Inflammatory macrophage (primary cell): ENCODE data around the gene STX3.
"Not testable (repeated sequence)": the region's sequence is repeated elsewhere in the genome, so short reads cannot be mapped to it uniquely, and the experiment has no call there.

Source experiments
- DNase-seq, 2 donors: peaks; one replicate each; pipeline ENCODE4 v3.0.0-alpha.2; 2020 to 2022

The STX3 gene

DNA sequence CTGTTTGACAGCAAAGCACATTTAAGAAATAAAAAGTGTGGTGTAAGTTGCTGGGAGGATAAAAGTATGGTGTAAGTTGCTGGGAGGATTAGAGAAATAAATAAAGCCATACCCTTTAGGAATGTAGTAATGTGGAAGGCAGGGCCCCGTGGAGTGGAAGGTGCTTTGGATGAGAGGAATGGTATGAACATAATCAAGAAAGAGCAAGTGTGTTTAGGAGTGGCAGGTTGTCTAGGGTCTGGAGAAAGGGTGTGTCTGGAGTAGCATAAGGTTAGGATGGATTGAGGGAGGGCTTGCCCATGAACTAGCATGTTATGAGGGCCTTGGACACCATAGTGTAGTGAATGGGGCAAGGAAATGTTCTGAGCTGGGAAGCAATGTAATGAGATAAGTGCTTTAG lies 37.3 kb downstream of the STX3 start:
- no peak for DNase-seq

DNA sequence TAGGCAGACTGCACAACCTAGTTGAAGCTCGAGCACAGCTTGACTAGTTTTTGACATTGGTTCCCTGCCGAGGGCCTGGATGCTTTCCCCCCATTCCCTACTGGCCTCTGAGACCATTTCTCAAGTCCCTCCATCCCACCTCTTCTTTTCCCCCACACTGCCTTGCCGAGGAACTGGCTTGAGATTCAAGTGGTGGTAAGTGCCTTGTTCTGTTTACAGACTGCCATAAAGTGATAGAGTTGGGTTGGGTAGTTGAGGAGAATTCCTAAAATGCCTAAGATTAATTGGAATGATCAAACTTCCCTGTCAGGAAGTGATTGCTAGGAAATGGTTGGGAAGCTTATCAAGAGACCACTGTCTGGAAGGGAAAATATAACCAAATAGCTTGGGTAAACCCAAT lies 39.2 kb downstream of the STX3 start:
- DNase-seq: no peak

DNA sequence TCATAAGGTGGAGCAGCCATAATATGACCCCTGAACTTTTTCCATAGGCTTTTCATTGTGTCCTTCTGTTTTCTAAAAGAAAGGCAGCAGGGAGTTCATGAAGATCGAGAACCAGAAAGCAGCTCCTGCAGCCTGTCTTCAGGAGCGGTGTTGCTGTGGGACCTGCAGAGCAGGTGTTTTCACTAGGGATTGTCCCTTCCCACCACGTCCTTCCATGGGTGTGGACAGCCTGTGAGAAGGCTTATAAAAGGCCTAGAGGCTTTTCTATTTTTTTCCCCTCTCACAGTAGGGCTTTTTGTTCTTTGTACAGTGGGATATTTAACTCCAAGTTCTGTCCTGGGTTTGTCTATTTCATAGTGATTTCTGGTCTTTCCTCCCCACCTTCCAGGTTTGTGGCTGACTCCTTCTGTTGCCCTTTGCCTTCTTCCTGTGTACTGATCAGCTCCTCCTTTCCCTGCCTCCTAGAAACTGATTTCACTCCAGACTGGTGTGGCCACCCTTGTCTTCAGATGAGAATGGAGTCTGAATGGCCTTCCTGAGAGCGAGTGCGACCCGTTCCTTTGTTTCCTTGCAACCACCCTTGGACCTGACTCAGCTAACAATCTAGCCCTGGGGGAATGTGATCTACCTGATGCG lies 45.3 kb downstream of the STX3 start:
- DNase-seq: no peak

DNA sequence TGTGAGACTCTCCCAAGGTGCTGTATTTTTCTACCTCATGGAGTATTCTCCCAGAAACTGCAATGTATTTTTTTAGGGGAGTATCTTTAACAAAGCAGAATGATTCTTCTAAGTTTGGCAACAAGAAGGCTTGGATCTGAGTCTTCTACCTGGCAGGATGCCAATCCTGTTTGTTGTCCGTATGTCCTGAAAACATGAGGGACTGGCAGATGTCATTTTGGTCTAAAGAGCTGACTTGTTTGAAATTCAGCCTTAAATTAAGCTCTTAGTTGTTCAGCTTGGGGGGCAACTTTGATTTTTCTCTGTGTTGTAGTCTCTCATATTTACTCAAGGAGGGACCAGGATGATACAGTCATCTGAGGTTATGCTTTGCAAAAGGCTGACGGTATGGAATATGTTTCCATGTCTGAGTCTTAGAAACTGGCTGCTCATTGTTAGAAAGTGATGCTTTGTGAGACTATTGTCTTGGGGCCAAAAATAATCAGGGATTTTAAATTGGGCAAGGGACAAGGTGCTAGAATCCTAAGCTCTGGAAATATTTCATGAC lies 46.1 kb downstream of the STX3 start:
- no peak for DNase-seq

- no peak for DNase-seq
These were observed 46.9 kb downstream of the STX3 start for GRCh38 chr11:59801981-59802638.

DNA sequence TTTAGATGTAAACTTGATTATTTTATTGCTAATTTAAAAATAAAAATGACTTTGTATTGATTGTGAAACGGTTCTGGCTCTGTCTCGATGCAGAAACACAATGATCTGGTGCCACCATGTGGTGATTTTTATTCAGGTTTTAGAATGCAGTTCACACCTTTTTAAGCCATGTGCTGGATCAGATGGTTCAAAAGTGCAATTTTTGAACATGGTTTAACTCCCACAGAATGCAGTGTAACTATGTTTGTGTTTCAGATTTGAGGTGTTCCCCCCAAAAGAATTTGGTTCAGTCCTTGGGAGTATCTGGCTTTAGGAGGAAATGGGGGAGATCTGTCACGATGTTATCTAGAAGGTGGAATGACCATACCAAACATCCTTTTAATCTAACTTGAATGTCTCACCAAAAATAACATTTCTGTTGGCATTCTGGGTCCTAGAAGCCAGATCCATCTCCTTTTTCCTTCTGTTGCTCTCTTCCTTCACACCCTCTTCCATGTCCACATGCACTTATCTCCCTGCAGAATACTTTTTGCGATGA lies 47.5 kb downstream of the STX3 start:
- DNase-seq: peak; percentile 67 to 78

DNA sequence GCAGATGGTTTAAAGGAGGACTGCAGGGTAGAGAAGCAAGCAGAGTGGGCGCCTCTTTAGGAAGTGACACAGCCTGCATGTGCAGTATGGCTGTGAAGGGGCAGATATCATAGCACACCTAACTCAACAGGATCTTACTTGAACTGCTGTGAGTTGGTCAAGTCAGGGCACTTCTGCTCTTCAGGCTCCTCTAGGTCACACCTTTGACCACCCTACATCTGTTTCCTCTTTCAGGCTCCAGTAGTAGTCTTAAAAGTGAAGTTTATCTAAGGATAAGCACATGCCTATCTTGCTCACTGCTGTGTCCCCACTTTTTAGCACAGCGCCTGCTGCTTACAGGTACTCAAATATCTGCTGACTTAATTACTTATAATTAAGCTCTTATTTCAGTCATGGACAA lies 48.9 kb downstream of the STX3 start:
- DNase-seq: no peak

GRCh38 chr11:59807047-59807610 lies 52.0 kb downstream of the STX3 start:
- DNase-seq: no peak

- DNase-seq: peak; percentile 92 to 93
These were observed 55.2 kb downstream of the STX3 start, which contains the start of gene MRPL16 for GRCh38 chr11:59810189-59810910. MRPL16 (minus strand) TSS chr11:59810778; CDS start chr11:59810658, 120 bp downstream.

DNA sequence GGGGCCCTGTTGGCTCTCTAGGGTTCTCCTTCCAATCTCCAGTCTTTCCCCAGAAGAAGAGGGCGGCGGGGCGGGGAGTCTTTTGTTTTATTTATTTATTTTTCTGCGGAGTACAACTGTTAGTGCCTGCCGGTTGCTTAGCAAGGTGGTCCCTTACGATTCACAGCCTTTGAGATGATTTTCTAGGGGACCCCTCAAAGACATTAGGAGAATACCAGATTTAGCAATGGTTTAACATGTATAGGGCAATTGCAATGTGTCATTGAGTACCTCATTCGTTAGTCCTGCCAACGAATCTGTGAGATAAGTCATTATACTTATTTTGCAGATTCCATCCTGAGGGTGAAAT lies 55.7 kb downstream of the STX3 start:
- DNase-seq: no peak

- no peak for DNase-seq
These were observed 57.0 kb downstream of the STX3 start for GRCh38 chr11:59812220-59812619.

DNA sequence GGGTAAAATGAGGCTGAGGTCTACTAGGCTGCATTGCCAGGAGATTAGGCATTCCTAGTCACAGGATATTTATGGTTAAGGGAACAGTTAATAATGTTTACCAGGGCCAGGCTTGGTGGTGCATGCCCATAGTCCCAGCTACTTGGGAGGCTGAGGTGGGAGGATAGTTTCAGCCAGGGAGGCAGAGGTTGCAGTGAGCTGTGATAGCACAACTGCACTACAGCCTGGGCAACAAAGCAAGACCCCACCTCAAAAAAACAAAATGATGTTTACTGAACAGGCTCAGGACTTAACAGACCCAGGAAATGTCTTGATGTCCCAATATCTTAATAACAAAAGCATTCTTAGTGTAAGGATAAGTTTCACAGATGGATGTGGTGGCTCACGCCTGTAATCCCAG lies 58.2 kb downstream of the STX3 start:
- no peak for DNase-seq

GRCh38 chr11:59814021-59814420 lies 58.8 kb downstream of the STX3 start:
- DNase-seq: peak in 1 of 2 donors; percentile 26

DNA sequence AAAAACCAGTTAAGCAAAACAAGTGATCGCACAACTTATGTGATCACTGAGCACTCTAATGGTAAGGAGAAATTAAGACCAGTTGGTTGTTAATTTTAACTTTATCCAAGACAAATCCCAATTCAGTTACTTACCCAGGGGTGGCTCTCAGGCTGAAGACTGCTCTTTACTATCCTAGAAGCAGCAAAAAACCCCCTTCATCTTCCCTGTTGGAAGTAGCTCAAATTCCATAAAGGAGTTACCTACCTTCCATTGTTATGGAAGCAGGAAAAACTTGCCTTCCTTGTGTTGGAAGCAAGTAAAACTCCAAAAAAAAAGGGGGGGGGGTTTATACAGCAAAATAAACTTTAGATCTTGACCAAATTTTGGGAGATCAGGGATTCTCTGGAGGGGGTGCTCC lies 60.6 kb downstream of the STX3 start:
- DNase-seq: no peak

GRCh38 chr11:59816434-59816833 lies 61.3 kb downstream of the STX3 start:
- not testable (repeated sequence) for DNase-seq

- DNase-seq: no peak
These were observed 63.4 kb downstream of the STX3 start for GRCh38 chr11:59818572-59818971.

GRCh38 chr11:59822989-59823566 lies 67.9 kb downstream of the STX3 start:
- peak; percentile 76 to 78 for DNase-seq

GRCh38 chr11:59829358-59829757 lies 74.2 kb downstream of the STX3 start:
- no peak for DNase-seq

- no peak for DNase-seq
These were observed 78.4 kb downstream of the STX3 start for GRCh38 chr11:59833602-59834001.

GRCh38 chr11:59839615-59840014 lies 84.4 kb downstream of the STX3 start:
- no peak for DNase-seq

GRCh38 chr11:59841514-59841913 lies 86.3 kb downstream of the STX3 start:
- DNase-seq: no peak

GRCh38 chr11:59842316-59842715 lies 87.1 kb downstream of the STX3 start:
- DNase-seq: no peak

GRCh38 chr11:59845399-59845798 lies 90.2 kb downstream of the STX3 start, which contains the start of gene CBLIF:
CBLIF (minus strand) TSS chr11:59845499; CDS start chr11:59845453, 46 bp downstream.
- no peak for DNase-seq
